ENCODE results near the gene LRRC25.

LRRC25 gene

DNA sequence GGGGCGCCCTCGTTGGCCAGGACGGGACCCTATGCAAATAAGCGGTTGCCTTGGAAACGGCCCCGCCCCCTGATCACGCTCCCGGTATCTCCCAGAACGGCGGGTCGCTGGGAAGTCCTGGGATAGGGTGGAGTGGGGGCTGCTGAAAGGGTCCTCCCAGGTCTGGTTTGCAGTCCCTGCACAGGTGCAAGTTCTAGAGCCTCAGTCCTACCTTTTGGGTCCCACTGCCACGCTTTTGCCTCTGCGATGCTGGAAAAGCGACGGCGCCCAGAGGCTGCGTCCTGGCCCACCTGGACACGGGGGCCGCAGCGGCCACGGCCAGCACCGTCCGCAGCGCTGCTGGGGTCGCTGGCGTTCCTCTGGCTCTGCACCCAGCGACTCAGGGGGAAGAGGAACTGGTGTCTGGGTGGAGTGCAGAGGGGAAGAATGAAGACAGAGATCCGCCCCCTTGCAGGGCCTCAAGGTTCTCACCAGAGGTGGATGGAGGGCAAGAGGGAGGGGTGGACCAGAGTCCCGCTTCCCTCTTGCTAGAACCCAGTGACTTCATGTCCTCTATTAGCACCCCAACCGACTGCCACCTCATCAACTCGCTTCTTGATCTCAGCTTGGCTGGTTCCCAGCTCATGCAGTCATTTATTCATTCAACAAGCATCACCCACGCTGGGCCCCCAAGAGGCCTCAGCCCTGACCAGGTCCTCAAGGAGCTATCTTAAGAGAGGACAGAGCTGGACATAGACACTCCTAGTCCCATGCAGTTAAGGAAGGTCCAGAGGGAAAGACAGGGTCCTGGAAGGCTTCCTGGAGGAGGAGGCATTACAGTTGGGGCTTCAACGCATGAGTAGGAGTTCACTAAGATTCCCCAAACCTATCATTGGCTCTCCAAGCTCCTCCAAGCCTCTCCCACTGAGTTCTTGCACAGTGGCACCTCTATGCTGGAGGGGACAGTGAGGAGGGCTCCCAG, at the start of gene LRRC25:
TSS of gene LRRC25 (minus strand) at position 381 of the 961 bp plus-strand sequence. CDS start 659 bp downstream, outside the sequence.
- DNase-seq (ENCODE audit: low spot score), result no peak

DNA sequence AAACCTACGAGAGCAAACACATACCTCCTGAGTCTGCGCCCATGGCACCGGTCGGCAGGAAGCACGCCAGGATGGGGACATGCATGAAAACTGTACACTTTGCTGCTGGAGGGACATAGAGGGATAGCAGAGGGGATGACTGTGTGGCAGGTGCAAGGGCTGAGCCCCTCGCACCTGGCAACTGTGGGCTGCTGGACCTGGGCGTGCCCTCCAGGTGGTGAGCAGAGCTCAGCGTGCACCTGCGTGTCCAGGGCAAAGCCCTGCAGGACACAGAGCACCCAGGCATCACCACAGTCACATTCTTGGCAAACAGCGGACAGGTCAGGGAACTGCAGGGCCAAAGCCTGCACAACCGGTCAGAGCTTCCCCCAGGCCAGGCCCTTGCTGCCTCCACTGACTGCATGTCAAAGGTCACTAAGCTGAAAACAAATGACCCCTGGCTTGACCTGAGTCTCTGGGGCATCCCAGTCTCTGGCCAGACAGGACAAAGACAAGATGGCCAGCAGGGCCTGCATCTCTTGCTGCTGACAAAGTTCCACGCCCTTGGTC, 49.5 kb upstream of the LRRC25 start:
- DNase-seq (ENCODE audit: low spot score), result no peak

DNA sequence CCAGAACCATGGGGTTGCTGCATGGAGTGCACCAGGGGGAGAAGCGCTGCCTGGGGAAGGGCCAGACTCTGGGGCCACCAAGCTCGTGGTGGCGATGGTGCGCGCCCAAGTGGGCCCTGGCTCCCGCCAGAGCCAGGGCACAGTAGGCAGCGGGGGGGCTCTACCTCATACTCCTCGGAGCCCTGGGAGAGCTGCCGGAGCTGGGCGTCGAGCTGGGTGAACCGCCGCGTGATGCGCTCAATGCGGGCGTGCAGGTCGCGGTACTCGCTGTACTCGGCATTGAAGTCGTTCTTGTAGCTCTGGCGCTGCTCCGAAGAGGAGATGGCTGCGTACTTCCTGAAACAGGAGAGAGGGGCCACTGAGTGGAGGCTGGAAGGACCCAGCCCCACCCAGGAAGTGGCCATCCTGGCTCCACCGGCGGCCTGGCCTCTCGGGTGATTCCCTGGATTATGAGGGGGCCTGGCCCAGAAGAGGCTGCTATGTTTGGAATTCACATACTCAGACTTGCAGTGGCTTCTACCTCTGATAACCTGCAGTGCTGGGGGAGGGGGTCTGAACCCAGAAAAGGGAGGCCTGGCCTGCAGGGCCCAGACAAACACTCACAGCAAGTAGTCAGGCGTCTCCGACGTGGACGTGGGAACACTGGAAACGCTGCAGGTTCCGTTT, 48.9 kb upstream of the LRRC25 start:
- DNase-seq (ENCODE audit: low spot score), result no peak

DNA sequence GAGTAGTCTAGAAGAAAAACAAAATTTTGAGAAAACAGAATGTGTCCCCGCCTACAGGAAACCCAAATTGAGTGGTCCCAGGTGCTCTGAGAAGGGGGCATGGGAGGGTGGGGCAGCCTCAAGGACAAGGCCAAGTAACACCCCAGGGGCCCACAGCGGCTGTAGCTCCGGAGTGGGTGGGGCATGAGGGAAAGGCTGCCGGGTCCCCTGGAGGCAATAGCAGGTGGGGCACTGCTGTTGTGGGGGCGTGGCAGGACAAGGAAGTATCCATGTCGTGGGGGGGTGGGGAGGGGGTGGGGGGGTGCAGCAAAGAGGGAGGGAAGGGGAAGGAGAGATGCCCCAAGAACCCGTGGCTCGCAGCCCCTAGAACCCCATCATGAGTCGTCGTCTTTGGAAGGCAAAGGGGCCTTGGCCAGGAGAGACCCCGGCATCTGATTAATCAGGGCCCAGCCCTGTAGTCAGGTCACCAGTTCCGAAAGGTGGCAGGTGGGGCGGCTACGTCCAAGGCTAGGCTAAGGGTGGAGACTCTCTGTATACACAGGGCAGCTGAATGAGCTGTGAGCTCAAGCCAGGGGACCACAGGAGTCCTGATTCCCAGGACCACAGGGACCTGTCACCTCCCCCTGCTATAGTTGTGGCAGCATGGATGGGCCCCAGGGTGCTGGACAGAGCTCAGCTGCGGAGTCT, 48.0 kb upstream of the LRRC25 start:
- no peak for DNase-seq (ENCODE audit: low spot score)

DNA sequence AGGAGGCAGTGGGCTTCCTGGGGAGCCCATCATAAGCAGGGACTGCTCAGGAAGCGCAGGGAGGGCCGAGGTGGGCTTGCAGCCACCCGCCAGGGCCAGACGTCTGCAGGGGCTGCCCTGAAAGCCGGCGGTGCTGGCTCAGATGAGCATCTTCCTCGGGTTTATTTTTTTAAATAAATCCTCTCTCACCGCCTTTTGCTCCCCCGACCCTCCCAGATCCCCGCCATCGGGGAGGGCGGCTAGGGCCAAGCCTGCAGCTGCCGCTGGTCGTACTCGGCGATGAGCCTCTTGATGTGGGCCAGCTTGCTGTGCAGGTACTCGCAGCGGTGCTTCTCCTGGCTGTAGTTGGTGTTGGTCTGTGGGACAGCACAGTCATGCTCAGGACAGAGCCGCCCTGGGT, 47.1 kb upstream of the LRRC25 start:
- DNase-seq (ENCODE audit: low spot score), result no peak

DNA sequence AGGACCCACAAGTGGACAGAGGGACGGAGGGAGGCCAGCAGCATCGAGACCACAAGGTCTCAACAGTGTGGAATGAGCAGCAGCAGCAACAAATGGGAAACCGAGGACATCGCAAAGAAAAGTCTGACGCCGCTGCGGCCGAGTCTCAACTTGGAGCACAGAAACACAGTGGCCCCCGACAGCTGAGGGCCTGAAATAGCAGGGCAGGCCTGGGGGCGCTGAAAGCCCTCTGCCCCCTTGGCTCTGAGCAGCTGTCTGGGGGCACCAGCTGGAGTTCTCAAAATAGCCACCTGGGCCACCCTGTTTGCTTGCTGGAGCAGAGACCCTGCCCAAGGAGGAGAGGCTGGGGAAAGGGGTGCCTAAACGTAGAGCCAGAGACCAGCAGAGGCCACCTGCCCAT, 46.4 kb upstream of the LRRC25 start:
- no peak for DNase-seq (ENCODE audit: low spot score)

DNA sequence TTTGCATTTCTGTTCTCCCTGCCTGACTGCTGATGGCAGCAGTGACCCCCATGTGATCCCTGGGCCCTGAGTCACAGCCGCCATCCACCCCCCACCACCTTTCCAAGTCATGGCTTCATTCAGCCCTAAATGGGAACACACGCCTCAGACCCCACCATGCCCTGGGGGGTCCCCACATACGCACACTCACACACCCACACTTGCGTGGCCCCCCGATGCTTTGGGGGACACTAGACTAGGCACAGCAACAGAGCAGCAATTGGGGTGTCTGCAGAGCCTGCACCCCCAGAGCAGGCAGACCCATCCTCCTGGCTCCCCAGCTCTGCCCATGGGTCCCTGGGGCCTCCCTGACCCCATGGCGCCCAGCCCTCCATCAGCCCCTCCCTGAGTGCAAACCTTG, 46.0 kb upstream of the LRRC25 start:
- DNase-seq (ENCODE audit: low spot score), result no peak

DNA sequence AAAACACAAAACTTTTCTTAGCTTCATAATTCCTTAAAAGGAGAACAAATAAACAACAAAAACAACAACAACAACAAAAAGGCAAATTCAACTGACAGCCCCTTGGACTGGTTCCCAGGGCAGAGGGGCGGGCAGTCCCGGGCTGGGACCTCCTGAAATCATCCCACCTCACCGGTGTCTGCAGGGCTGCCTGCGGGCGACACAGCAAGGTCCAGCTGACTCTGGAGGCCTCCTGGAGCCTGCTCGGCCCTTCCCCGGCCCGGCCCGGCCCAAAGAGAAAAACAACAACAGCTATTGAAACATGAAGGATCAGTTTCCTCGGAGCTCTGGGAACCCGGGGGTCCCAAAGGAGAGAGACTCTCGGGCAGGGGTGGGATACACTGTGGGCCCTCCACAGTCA, 45.5 kb upstream of the LRRC25 start:
- DNase-seq (ENCODE audit: low spot score), result no peak

DNA sequence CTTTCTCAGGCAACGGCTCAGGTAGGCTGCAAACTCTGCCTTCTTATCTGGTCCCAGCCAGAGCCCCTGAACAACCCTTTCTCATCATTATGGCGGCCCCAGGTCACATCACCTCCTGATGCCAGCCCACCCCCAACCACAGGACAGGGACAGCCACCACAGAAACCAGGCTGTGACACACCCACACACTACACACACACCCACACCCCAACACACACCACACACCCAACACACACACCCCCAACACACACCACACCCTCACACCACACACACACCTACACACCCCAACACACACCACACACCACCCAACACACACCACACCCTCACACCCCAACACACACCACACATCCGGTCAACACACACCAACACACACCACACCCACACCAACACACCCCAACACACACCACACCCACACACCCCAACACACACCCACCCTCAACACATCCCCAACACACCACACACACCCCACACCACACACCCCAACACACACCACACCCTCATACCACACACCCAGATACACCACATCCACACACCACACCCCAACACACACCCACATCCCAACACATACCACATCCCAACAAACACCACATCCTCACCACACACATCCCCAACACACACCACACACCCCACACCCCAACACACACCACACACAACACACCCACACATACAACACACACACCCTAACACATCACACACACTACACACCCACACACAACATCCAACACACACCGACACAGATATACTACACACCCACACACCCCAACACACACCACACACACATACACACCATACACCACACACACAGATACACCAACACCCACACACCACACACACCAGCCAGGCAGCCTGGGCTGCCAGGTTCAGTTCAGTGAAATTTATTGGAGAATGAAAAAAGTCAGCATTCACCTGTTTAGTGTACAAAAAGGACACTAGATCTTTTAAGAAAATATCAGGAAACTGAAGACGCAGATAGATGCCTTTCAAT, 44.7 kb upstream of the LRRC25 start:
- no peak for DNase-seq (ENCODE audit: low spot score)

DNA sequence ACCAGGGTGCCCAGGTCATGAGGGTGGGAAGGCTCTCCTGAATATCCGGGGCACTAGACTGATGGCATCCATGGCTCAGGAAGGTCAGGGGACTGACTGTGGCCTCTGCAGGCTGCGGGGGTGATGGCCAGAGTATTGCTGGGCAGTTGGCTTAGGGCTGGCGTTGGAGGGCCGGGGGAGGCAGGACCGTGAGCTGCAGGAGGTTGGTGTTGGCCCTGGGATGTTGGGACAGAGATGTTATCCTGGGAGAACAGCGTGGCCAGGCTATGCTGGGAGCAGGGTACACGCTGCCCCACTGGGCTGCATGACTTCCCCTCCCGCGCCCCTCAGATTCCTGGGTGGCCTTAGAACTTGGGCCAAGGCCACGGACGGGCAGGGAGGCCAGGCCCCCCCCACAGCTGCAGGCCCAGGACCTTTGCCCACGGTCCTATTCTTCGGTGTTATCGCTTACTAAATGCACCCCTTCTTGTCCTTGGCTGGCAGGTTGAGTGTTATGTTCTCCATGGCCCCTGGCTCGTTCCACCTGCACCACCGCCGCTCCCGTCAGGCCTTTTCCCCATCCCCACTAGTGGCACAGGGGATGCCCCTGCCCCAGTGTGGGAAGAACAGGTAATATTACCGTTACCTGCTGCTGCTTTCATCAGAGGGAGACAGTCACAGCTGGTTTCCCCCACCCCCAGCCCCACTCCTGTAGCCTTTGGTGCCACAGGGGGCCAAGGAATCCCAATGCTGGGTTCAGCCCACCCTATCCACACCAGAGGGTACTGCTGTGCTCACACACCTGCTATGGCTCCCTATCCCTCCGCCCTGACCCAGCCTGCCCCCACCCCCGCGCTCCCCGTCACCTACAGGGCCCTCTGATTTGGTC, 43.7 kb upstream of the LRRC25 start:
- DNase-seq (ENCODE audit: low spot score), result no peak

DNA sequence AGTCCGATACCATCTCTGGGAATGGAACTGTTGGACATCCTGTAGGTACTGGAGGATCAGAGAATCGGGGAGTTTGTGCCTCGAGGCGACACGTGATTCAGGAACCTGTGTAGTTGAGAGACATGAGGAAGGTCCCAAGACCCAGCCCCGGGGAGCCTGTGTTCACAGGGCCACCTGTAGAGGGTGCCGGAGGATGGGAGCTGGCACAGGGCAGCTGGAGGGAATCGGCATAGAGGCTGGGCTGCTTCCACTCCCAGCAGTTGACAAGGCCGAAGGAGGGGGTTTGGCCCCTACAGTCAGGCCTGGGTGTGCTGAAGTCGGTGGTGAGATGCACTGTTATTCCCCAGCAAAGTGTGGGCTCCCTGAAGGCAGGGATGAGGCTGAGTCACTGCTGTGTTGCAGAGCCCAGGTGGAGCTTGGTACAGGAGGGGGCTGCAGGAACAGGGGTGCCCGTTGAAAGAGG, 43.0 kb upstream of the LRRC25 start:
- DNase-seq (ENCODE audit: low spot score), result no peak

DNA sequence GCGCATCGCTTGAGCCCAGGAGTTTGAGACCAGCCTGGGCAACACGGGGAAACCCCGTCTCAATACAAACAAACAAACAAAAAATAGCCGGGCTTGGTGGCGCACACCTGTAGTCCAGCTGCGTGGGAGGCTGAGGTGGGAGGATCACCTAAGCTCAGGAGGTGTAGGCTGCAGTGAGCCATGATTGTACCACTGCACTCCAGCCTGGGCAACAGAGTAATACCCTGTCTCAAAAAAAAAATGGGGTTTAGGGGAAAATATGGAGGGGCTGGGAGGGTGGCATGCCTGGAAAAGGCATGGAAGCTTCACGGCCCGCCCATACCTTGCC, 42.5 kb upstream of the LRRC25 start:
- no peak for DNase-seq (ENCODE audit: low spot score)

DNA sequence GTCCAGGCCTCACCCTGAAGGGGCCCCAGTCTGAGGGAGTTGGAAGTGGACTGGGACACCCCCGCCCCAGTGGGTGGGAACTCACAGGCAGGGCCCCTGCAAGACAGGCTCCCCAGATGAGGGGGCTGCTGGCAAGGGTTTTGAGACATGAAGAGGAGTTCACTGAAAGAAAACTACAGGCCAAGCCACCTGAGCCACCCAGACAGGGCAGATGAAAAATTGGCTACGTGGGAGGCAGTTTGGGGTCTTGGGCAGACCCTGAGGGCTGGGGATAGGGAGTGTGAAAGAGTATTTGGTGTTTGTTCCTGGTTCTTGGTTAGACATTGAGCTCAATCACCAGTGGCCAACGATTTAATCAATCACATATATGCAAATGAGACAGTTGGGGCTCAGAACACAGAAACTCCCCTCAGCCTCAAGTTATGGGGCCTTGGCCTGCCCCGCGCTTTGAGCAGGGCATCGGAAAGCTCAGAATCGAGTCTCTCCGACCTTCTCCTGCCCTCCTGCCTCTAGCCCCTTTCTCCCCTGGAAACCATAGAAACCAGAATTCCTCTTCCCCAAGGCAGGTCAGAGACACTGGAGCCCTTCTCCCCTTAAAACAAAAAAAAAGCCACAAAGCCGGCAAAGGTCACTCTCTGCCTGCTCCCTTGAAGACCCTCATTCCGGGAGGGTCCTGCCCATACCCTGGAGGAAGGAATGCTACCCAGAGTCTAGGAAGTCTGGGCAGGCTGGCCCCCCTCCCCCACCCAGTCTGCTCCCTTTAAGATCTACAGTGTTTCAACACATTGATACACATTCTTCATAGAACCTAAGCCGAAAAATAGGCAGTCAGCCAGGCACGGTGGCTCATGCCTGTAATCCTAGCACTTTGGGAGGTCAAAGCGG, 41.8 kb upstream of the LRRC25 start:
- DNase-seq (ENCODE audit: low spot score), result no peak

DNA sequence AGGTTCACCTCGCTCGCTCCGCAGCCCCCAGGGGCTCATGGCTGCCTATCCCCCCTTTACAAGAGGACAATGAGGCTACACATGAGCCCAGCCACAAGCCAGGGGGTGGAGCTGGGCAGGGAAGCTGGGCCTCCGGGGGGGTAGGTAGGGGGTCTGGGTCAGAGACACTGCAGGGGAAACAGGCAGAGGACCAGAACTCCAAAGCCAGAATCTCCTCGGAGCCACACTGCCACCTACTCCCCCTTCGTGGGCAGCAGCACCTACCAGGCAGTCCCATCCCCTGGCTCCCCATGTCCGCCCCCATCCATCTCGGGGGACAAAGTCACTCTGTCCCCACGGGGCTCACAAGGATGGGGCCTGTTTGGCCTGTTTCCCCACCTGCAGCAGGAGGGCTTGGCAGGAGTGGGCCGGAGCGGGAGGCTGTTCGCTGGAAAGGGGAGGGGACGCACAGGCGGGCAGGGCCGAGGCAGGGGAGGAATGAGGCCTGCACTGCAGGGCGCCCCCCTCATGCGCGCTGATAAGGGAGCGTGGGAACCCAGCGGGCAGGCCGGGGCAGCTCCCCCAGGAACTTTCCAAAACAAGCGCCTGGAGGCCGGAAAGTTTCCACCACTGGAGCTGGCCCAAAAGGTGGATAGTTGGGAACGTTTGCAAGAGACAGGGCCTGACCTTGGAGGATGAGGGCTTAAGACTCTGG, 41.1 kb upstream of the LRRC25 start:
- no peak for DNase-seq (ENCODE audit: low spot score)

DNA sequence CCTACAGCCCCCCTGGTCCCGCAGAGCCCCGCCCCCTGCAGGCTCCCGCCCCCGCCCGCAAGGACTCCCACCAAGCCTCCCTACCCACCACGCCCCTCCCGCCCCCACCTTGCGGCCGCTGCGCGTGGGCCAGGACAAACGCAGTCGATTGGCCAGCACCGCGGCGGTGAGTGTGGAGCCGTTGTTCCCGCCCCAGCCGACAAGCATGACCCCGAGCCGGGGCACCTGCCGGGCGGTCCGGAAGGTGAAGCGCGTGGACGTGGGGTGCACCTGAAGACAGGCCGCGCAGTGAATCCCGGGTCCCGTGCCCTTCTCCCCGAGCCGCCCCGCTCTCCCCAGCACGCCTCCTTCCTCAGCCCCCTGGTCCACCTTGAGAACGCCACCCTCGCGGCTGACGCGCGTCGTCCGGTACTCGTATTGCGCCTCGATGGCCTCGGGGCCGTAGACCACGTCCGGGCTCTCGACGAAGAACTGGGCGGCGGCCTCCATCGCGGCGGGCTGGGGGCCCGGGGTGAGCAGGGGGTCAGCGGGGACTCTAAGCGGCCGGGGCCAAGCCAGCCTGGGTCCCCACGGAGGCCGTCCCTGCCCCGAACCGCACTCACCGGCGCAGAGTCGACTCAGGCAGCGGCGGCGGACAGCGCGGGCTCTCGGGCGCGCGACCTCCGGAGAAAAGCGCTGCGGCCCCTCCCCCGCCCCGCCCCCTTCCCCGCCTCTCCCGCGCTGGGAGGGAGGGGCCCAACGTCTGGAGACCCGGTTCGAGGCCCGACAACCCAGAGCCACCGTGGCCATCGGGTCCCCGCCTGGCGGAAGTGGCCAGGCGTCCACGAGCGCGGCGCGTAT, 40.3 kb upstream of the LRRC25 start, which contains the start of gene ISYNA1:
TSS of gene ISYNA1 (minus strand) at position 643 of the 840 bp plus-strand sequence. CDS start at position 489, 154 bp downstream.
- DNase-seq (ENCODE audit: low spot score), result peak; percentile 55

DNA sequence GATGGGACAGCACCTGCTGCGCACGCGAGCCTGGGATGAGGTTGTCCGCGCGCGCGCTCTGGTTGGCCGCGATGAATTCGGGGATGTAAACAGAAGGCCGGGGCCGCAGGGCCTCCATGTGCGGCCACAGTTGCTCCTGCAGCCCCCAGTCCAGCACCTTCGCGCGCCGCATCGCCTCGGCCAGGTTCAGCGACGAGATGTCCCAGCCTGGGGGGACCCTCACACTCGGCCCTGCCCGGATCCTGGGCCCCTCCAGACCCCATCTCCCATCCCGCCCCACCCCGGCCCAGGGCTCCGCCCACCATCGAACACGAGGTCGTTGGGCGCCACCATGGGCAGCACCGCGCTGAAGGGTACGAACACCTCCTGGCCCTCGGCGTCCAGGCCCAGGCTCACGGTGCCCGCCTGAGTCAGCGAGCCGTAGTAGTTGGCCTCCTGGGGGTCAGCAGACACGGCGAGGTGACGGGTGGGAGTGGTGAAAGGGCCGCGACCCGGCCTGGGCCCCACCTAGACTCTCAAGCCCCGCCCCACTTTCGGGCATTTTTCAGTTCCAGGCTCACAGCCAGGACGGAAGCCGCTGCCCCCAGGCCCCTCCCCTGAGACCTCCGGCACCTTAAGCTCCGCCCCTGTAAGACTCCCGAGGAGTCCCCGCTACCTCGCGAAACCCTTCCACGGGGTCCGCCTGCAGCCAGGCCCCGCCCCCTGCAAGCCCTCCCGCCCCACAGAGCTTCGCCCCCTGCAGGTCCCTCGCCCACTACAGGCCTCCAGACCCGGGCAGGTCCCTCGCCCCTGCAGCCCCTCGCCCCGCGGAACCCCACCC, 39.5 kb upstream of the LRRC25 start:
- peak; percentile 86 for DNase-seq (ENCODE audit: low spot score)

All from kidney tubule cell (primary cell).